HL-60 (cell line): ENCODE measurements around the gene NUDT22.

Experiments
- DNase-seq, 2 experiments: peaks; one replicate each; pipeline ENCODE4 v3.0.0-alpha.2; 2010 to 2020; ENCODE audit warnings: low read depth in 1 of 2, low spot score in 1 of 2
- H3K27ac ChIP-seq: fragments of 250-450 bp; sonication (Bioruptor Pico); replicated peaks from 2 replicates; pipeline ENCODE4 v1.5.1; 2020; ENCODE audit warnings: mild to moderate bottlenecking, moderate library complexity
- H3K27me3 ChIP-seq: fragments of 250-450 bp; sonication (Bioruptor Pico); 2 replicates; pipeline ENCODE4 v1.5.1; 2021; ENCODE audit warnings: mild to moderate bottlenecking, moderate library complexity; ENCODE audit not compliant: insufficient read depth, poor library complexity, severe bottlenecking
- H3K4me3 ChIP-seq: replicated peaks from 2 replicates; pipeline ENCODE4 v1.5.1; 2011; ENCODE audit warnings: mild to moderate bottlenecking, control low read depth, low read length; ENCODE audit not compliant: insufficient read depth
- CTCF ChIP-seq: IDR thresholded peaks from one replicate; pipeline ENCODE4 v1.5.1; 2011; ENCODE audit warnings: low read length, control low read depth, inconsistent platforms; ENCODE audit not compliant: insufficient read depth
- GABPA ChIP-seq: IDR thresholded peaks from 2 replicates; pipeline ENCODE4 v1.6.1; 2012; ENCODE audit warnings: low read depth
- POLR2AphosphoS5 ChIP-seq: IDR thresholded peaks from 2 replicates; pipeline ENCODE4 v1.6.1; 2012; ENCODE audit warnings: low read depth
- REST ChIP-seq: IDR thresholded peaks from 2 replicates; pipeline ENCODE4 v1.6.1; 2012; ENCODE audit warnings: low read depth; ENCODE audit not compliant: insufficient replicate concordance
- SPI1 ChIP-seq: IDR thresholded peaks from 2 replicates; pipeline ENCODE4 v1.6.1; 2012; ENCODE audit warnings: low read depth, mild to moderate bottlenecking, borderline replicate concordance

The NUDT22 gene

GRCh38 chr11:64258356-64258755 lies 32.3 kb downstream of the NUDT22 start:
- H3K4me3 ChIP-seq = no peak overlapping the region
- no peaks in the 10 kb centered on the region for H3K27me3 ChIP-seq
- TF ChIP-seq SPI1 (no peak), POLR2AphosphoS5 (no peak), REST (no peak), GABPA (no peak), CTCF (no peak)
- DNase-seq = no peak
- H3K27ac ChIP-seq = no peak overlapping the region

GRCh38 chr11:64258946-64259532 lies 33.0 kb downstream of the NUDT22 start:
- no peak for DNase-seq
- Histone ChIP-seq H3K27me3 (no peaks in the 10 kb centered on the region), H3K27ac (no peak overlapping the region), H3K4me3 (no peak overlapping the region)
- TF ChIP-seq SPI1 = no peak
- TF ChIP-seq POLR2AphosphoS5 = no peak
- TF ChIP-seq REST = no peak
- no peak for TF ChIP-seq CTCF
- TF ChIP-seq GABPA = no peak

- Histone ChIP-seq H3K27me3 (no peaks in the 10 kb centered on the region), H3K4me3 (no peak overlapping the region), H3K27ac (no peak overlapping the region)
- no peak for DNase-seq
- no peak for TF ChIP-seq POLR2AphosphoS5
- TF ChIP-seq REST = no peak
- TF ChIP-seq GABPA = no peak
- TF ChIP-seq CTCF = no peak
- no peak for TF ChIP-seq SPI1
Measured at GRCh38 chr11:64259533-64260067, 33.5 kb downstream of the NUDT22 start.
